Measurements from ENCODE around the gene CACNA2D2.

CACNA2D2 gene

DNA sequence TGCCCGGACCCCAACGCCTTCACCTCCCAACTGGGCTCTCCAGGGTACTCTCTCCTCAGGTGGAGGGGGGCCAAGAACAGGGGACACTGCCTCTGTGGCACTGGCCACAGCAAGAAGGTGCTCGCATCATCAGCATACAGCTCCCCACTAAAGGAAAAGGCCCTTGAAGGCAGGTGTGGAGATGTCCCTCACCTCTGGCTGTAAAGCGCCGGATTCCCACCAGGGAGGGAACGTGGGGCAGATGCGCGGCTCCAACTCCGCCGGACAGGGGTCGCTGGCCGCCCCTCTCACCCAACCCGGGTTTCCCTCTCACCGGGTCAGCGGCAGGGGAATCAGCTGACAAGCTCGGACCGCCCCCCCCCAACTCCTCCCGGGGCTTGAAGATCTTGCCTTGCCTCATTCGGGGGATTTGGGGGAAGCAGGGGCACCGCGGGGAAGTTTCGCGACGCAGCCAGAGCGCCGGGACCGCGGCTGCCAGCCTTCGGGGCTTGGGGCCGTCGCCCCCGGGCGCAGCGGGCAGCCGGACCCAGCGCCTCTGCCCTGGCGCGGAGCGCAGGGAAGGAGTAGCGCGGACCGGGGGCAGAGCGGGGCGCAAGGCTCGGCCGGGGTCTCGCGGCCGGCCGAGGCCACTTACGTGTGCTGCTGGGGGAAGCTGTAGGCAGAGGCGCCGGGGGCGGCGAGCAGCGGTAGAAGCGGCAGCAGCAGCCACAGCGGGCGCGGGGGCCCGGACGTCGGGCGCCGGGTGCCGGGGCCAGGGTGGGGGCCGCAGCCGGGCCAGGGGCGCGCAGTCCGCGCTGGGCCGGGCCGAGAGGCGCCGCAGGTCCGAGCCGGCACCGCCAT, 630 bp downstream of the CACNA2D2 start:
- in situ Hi-C loops (cut with MboI; ENCODE audit: low sequenced_read_pairs): no loop called here

DNA sequence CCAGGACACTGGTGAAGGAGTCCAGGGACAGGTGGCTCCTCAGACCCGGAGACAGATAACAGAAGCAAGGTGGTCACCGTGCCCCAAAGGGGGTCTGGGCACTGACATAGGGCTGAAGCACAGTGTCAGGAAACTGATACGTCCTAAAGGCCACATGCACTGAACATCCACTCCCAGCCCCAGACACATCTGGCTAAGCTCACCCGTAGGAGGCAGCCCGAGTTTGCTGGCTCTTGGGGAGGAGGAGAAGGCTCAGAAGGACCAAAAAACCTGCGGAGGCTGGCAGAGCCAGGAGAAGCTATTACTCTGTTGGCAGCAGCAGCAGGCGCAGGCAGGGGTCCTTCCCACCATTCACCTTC, 1.2 kb downstream of the CACNA2D2 start:
- in situ Hi-C loops (cut with MboI; ENCODE audit: low sequenced_read_pairs): no loop called here

DNA sequence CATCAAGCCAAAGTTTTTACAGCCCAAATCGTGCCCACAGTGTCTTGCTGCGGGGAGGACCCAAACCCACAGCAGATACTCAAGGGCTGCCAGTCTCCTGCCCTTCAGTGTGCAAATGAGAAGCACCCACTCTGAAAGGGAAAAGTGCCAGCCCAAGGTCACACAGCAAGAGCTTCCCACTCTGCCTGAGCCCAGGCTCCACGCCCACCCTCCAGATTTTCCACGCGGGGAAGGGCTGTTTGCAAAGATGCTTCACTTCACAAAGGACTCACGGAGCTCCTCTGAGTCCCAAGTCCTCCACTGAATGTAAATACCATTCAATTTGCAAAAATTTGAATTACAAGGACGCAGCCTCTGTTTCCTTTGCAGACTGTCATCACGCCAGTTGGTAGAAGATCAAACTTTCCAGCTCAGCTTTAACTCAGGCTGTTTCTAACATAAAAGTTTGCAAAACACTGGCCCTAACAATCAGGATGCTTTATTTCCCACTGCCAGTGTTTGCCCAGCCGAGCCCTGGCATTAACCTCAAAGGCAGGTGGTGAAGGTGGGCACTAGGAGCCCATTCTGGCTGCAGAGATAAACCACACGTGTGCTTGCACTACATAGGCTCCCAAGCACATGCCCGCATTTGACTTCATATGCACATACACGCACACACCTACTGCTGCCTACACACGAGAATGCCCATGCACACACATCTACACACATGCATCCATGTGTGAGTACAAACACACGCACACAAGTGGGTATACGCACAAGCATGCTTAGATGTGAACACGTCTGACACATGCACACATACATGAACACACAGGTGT, 7.6 kb downstream of the CACNA2D2 start:
- in situ Hi-C loops (cut with MboI; ENCODE audit: low sequenced_read_pairs): no loop called here

DNA sequence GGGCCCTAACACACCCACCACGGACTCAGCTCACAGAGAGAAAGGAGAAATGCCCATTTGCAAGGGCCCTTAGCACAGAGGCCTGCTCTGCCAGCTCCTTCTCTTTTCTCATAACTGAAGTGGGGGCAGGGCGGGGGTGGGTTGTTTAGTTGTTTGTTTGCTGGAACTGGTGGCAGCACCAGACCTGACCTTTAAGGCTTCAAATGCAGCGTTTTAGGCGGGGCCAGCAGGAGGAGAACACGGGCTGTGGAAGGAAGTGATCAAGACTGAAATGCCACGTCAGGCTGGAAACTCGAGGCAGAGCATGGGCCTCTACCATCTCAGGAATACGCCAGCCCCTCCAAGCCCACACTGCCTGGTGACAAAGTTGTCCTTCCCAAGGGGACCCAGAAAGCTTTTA, 9.3 kb downstream of the CACNA2D2 start:
- in situ Hi-C loops (cut with MboI; ENCODE audit: low sequenced_read_pairs): no loop called here

DNA sequence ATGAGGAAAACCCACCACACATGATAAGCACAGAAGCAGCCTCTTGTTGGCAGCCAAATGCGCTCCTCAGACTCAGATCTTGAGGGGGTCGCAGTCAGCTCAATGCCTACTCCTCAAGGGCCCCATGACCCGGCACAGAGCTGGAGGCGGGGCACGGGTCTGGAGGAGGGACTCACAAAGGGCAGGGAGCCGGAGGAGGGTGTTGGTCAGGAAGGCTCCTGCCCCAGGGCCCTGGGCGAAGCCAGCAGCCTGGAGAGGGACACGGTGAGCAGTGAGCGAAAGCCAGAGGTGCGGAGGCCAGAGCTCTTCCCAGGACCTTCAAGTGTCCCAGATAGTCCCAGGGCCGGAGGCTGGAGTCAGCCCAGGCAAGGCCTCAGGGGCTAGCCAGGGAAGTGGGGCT, 9.8 kb downstream of the CACNA2D2 start:
- in situ Hi-C loops (cut with MboI; ENCODE audit: low sequenced_read_pairs): no loop called here

DNA sequence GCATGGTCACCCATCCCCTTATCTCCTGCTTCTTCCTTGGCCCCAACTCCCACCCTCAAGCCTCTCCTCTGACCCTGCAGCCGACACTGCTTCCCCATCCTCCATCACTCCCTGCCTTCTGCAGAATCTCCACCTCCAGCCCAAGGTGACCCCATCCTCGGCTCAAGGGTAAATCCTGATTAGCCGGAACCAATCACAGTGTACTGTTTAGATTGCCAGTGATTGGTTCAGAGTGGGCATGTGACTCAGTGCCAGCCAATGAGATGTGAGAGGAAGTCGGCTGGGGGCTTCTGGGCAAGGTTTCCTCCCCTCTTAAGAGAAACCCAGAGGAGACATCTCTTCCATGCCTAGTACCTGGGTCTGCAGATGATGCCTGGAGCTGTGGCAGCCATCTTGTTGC, 10.3 kb downstream of the CACNA2D2 start:
- in situ Hi-C loops (cut with MboI; ENCODE audit: low sequenced_read_pairs): no loop called here

DNA sequence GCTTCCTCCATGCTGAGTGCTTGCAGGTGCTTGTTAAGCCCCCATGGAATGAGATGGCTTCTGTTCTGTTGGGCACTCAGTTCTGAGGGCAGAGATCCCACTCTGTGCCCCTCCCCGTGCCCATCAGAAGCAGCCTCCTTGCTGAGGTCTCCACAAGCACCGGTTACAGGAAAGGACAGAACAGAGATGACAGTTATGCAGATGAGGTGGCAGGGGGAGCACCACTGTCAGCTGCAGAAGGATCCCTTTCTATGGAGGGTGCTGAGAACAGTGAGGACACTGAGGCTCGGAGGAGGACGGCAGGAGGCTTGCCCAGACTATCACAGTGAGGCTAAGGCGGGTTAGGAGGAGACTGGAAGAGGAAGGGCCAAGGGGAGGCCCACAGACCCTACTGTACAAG, 12.4 kb downstream of the CACNA2D2 start:
- in situ Hi-C loops (cut with MboI; ENCODE audit: low sequenced_read_pairs): no loop called here

DNA sequence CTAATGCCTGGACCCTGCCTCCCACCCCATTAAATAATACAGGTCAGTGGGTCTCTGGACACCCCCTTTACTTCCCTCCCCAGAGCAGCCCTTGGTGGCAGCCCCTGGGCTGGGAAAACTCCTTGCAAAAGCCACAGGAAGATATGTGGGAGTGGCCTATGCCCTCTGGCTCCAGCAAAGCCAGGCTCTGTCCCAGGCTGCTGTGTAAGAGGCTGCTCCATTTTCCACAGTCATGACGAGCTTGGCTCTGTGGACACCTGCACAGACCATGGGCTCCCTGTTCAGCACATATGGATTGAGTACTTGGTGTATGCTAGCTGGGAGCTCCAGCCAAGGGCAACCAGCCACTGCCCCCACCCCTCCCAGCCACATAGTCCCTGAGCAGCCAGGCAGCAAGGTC, 13.0 kb downstream of the CACNA2D2 start:
- in situ Hi-C loops (cut with MboI; ENCODE audit: low sequenced_read_pairs): no loop called here

DNA sequence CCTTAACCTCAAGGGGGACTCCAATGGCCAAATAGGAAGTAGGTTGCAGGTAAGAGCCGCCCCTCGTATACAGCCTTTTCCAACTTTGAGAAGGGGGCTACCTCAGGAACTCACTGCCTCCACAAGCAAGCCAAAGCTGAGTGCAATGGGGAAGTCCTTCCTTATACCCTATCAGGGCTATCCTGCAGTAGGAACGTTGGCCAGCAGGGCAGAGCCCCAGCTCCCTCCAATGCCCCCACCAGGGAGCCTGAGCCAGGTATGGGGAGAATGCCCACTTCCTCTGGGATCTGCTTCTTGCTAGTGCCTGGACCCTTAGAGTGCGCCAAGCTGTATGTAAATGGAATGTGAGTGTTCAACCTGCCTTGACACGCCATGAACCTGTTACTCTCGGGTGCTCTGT, 16.3 kb downstream of the CACNA2D2 start:
- in situ Hi-C loops (cut with MboI; ENCODE audit: low sequenced_read_pairs): no loop called here

DNA sequence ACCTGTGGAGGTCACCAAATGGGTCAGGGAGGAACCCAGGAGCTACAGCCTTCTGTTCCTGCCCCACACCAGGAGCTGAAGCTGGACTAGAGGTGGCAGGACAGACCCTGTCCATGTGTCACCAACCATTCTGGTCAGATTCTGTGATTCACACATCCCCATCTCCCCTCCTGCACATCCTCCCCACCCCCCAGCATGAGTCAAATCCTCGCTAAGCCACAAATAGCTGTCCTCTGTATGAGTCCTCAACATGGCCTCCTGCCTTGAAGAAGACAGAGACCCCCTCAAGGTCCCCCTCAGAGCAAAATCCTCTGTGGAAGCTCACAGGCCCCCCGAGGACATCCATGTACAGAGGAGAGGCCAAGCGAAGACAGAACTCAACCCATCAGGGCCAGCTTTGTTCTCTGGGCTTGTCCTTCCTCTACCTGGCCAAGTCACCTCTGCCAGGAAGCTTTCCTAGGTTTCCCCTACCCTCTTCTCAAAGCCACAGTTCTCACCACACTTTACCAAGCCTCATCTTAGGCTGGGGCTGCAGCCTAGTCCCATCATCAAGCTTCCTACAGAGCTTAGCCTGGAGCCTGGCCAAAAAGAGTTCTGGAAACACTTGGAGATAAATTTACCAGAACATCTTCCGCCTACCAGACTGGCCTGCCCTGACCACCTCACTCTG, 17.1 kb downstream of the CACNA2D2 start:
- in situ Hi-C loops (cut with MboI; ENCODE audit: low sequenced_read_pairs): no loop called here

DNA sequence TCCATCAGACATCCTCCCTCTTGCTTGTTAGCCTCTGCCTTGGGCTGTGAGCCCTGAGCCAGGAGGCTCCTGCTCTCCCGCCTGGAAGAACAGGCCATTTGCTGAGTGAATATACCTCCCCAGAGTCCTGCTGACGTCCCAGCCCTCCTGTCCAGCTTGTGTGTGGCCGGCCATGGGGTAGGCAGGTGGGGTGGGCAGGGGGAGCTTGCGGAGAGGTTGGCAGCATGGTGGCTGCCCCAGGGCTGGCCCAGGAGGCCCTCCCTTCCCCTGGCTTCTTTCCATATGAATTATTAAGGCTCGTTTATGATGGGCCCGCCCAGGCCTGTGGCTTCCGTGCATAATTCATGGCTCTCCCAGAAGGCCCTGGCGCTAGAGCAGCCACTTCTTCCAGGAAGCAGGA, 18.7 kb downstream of the CACNA2D2 start:
- in situ Hi-C loops (cut with MboI; ENCODE audit: low sequenced_read_pairs): no loop called here

DNA sequence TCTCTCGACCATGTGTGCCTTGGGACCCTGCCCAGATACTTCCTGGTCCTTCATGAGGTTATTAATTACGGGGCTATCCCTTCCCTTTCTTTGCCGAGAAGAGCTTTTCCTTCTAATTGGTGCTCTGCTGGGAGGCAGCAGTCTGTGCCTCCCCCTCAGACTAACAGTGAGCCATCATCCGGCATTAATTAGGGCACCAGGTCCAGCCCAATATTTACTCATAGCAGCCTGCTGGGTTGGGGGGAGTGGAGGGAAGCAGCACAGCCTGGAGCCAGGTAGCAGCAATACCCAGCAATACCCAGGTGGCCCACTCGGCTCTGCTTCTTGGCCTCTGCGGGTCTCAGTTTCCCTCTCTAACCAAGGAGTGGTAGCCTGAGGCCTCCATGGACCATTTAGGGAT, 20.1 kb downstream of the CACNA2D2 start:
- in situ Hi-C loops (cut with MboI; ENCODE audit: low sequenced_read_pairs): no loop called here

DNA sequence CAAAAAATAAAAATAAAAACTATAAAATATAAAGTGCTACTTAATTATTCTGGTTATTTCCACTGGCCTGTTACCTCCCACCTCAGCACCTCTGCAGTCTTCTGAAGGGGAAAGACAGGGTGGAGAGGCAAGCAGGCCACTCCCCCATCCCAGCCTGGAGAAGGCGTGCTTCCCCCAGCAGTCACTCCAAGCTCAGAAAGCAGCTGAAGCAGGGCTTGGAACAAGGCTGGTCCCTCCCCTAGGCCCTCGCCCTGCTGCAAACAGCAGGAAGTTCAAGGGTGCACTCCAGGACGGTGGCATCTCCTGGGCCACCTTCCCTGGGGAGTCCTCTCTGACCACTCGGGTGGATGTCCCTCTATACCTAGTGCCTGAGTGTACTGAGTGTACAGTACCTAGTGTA, 21.4 kb downstream of the CACNA2D2 start:
- in situ Hi-C loops (cut with MboI; ENCODE audit: low sequenced_read_pairs): no loop called here

DNA sequence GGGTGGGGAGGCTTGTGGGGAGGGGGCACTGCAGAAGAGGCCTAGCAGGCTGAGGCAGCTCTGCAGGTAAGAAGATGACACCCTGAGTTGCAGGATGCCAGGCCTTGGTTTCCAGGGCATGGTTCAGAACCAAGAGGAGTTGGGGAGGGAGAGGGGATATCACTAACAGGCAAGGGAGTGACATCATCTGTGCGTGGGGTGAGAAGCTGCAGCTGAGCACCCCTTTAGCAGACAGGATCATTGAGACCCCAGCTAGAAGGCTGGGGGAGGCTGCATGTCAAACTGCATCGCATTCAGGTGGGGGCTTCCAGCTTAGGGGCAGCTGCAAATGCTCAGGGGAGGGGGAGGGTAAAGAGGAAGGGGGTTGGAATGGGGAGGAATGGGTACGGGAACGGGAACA, 23.0 kb downstream of the CACNA2D2 start:
- in situ Hi-C loops (cut with MboI; ENCODE audit: low sequenced_read_pairs): no loop called here

DNA sequence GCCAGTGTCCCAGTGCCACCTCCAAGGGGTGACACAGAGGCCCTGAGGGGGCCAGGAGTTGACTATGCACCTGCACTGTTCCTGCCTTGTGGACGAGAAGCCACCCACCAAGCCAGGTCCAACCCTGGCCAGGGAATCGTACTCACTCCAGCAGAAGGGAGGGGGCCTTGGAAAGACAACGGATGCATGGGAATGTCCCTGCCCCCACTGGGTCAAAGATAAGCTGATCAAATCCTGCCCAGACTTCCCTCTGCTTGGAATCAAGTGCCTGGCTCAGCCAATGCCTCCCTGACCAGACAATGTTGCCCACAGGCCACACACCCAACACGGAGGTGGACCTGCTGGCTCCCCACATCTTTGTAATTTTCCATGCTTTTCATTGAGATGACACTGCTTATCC, 23.9 kb downstream of the CACNA2D2 start:
- in situ Hi-C loops (cut with MboI; ENCODE audit: low sequenced_read_pairs): no loop called here

DNA sequence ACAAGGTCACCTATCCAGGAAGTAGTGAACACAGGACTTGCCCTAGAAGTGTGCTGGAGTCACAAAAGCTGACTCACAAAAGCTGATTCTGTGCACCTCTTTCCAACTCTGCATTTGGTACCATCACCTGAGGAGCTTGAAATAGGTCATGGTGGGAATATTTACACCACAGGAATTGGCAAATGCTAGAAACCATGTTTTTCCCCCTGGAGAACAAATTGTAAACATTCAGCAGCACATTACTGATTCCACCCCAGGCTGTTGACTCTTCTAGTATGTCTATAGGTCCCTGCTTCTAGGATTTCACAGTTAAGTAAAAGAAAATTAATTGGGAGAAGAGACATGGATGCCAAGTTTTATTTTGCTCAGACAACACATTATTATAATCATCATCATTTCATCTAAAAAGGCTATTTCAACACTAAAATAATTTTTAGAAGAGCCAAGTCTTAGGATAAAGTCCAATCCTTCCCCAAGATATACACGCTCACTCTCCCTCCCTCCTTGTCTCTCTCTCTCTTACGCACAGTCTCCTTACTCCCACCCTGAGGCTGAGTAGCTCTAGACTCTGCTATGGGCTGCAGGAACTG, 24.7 kb downstream of the CACNA2D2 start:
- in situ Hi-C loops (cut with MboI; ENCODE audit: low sequenced_read_pairs): no loop called here

DNA sequence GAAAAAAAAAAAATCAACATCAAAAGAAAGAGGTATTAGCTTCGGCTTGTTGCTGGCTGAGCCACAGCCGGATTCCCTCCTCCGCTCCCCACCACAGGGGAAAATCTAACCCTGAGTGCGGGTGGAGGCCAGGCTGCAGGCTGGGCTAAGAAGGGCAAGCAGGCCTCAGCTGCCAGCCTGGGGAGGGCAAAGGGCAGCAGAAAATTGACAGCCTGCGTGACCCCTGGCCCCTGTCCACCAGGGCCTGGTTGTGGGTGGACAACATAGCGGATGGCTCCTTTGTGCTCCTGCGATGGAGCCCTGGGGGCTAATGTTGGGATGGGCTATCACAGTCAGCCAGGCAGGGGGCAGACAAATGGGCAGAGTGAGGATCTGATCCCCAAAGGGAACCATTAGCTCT, 25.4 kb downstream of the CACNA2D2 start:
- in situ Hi-C loops (cut with MboI; ENCODE audit: low sequenced_read_pairs): no loop called here

DNA sequence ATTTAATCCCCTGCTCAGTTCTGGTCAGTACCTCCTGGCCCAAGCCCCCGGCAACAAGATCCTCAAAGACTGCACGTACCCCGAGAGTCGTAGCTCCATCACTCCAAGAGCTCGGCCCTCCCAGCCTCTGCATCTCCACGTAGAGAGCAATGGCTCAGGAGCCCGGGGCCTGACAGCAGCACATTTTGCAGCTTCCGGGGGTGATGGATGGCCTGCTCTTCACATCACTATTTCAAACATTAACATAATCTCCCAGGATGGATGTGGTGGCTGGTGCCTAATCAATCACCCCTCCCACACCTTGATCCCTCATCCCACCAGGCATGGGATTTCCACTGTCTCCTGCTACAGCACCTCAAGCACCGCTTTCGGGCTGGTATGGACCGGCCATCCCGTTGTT, 28.1 kb downstream of the CACNA2D2 start:
- in situ Hi-C loops (cut with MboI; ENCODE audit: low sequenced_read_pairs): no loop called here

DNA sequence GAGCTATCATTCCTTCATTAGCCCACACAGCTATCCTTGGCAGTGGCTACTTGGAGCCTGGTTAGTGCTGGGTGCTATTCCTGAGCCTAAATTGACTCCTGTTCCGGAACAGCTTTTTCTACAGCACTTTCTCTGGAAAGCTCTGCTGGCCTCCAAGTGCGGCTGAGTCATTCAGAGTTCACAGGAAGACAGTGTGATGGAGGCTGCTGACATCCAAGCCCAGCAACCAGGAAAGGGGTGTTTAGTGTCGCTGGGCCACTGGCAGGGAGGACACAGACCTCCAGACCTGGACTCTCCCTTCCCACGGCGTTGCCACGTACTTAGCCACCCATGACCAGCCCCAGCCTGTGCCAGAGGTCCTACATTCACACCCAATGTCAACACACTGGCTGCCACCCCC, 28.7 kb downstream of the CACNA2D2 start:
- in situ Hi-C loops (cut with MboI; ENCODE audit: low sequenced_read_pairs): no loop called here

DNA sequence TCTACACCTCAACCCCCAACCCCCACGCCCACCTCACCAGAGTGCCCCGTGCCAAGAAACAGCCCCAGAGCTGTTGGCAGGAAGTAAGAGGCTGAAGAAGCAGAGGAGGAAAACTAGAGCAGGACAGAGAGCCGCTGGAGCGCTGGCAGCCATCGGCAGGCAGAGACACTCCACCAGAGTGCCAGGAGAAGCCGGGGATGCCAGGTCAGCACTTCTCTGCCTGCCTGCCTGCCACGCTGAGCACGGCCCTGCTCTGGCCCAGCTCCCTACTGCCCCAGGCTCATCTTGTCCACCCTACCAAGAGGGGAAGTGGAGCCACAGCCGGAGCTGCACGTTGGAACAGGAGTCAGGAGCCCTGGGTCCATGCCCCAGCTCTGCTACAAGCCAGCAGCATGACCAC, 29.7 kb downstream of the CACNA2D2 start:
- in situ Hi-C loops (cut with MboI; ENCODE audit: low sequenced_read_pairs): no loop called here

DNA sequence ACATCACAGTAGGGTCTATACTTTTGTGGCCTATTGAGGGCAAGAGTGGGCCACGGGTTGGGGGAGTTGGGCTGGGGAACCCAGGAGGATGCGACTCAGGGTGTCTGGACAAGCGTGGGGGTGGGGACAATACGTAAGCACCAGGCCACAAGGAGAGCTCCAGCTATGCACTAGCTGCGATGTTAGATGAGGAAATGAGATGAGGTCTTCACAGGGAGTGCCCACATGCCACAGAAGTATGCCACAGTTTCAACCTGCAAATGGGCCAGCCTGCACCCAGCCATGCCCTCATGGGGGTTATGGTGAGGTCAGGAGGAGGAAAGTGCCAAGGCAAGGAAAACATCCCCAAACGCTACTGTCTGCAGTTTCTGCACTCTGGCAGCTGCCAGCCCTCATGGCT, 30.5 kb downstream of the CACNA2D2 start:
- in situ Hi-C loops (cut with MboI; ENCODE audit: low sequenced_read_pairs): no loop called here

DNA sequence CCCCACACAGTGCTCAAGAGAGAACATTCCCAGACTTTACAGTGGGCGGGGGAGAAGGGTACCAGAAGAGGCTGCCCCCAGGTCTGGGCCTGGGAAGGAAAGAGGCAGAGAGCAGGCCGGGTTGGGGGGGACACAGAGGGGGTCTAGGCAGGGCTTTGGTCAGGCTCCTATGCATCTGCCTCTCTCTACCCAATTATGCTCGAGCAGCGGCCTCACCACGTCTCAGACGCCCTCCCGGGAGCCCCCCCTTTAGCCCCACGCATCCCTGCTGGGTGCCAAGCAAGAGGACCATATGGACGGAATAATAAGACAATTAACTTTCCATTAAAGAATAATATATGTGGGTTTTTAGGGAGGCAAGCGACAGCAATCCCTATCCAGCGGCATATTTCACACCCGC, 32.8 kb downstream of the CACNA2D2 start:
- in situ Hi-C loops (cut with MboI; ENCODE audit: low sequenced_read_pairs): no loop called here

All from HL-60/S4 treated with phorbol 12-myristate 13-acetate at 8.2 ng/mL for 4 days and 3 days (cell line).